Esophagus squamous epithelium (tissue), 4 donors: ENCODE data around the gene SAPCD2.

Experiments
- POLR2A ChIP-seq, 4 donors: fragments of 450-650 bp; IDR thresholded peaks; one replicate each; pipeline ENCODE4 v1.6.1; 2017; ENCODE audit warnings: antibody characterized with exemption in 4 of 4, mild to moderate bottlenecking in 4 of 4, moderate library complexity in 3 of 4
- TF ChIP-seq, protein P1 (sequence below), 6 experiments: fragments of 450-650 bp in 4 of 6; fragments of 200-600 bp in 2 of 6; sonication (generic) in 2 of 6; IDR thresholded peaks; one replicate each; pipeline ENCODE4 v1.5.1; 2016 to 2019; ENCODE audit warnings: antibody characterized with exemption in 6 of 6, mild to moderate bottlenecking in 4 of 6, moderate library complexity in 4 of 6

DNA sequence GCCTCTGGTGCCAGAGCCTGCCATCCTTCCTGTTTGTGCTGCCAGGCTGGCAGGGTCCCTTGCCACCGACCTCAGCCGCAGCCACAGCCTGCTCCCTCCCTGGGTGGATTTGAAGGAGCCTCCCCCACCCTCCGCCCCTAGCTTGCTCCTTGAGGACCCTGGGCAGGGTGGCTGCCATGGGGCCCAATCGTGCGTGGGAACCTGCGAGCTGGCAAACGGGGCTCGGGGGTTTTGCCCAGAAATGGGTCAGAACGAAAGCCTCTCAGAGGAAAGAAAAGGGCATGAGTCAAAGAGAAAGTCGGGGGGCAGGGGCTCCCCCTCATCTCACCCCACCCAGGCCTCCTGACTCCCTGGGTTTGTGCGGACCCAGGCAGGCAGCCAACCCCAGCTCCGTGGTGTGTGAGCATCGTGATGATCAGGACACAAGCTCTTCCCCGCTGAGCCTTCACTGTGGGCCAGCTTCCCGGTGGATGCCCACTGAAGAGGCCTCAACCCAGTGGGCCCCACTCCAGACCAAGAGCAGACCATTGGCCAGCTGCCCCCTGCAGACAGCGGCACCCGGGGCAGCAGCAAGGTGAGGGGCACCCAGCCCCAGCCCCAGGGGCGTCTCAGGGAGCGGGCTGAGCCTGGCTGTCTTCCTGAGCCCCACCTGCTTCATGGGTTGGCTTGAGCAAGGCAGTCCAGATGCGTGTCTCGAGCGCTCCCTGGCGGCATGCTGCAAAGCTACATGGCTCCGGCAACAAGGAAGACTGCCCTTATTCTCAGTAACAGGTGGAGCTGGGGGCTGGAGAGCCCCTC lies 35.4 kb downstream of the SAPCD2 start:
- TF ChIP-seq, protein P1, sequence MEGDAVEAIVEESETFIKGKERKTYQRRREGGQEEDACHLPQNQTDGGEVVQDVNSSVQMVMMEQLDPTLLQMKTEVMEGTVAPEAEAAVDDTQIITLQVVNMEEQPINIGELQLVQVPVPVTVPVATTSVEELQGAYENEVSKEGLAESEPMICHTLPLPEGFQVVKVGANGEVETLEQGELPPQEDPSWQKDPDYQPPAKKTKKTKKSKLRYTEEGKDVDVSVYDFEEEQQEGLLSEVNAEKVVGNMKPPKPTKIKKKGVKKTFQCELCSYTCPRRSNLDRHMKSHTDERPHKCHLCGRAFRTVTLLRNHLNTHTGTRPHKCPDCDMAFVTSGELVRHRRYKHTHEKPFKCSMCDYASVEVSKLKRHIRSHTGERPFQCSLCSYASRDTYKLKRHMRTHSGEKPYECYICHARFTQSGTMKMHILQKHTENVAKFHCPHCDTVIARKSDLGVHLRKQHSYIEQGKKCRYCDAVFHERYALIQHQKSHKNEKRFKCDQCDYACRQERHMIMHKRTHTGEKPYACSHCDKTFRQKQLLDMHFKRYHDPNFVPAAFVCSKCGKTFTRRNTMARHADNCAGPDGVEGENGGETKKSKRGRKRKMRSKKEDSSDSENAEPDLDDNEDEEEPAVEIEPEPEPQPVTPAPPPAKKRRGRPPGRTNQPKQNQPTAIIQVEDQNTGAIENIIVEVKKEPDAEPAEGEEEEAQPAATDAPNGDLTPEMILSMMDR (IDR thresholded peaks at IDR 0.05), result peak; percentile 84 to 93 (median 91)
- no peak for TF ChIP-seq POLR2A (IDR thresholded peaks at IDR 0.05)
